GM12878 (cell line): Measurements from ENCODE around the gene SPG7. TPM values are rescaled to one million over a fixed set of nuclear protein-coding genes. Genes with fewer than 3 reads are reported as not detected.

Experiments used
- BMI1 ChIP-seq: fragments of 450-650 bp; IDR thresholded peaks from 2 replicates; pipeline ENCODE4 v1.6.1; 2016; ENCODE audit warnings: mild to moderate bottlenecking, moderate library complexity, borderline replicate concordance
- NBN ChIP-seq: fragments of 450-650 bp; IDR thresholded peaks from 2 replicates; pipeline ENCODE4 v1.6.1; 2016
- NRF1 ChIP-seq: conservative IDR thresholded peaks from 2 replicates; pipeline ENCODE4 v1.6.1; 2011; ENCODE audit warnings: mild to moderate bottlenecking, low read depth, low read length, improper control_type of control experiment
- ZBTB11 ChIP-seq: fragments of 450-650 bp; formaldehyde crosslinking; IDR thresholded peaks from 2 replicates; pipeline ENCODE4 v1.5.0; 2022; ENCODE audit warnings: mild to moderate bottlenecking, missing genetic modification characterization
- polyA plus RNA-seq, 11 experiments: library from polyadenylated mRNA; depleted of rRNA in 4 of 11; unstranded in 6 of 11; stranded (reverse) in 5 of 11; fragments of >200 nt; fragmentation: Nextera tagmentation in 4 of 11; fragmentation: Illumina TruSeq in 1 of 11; extraction: Ambion mirVana in 4 of 11; extraction: Trizol in 1 of 11; gene quantifications; 1 replicate in 1 of 11; 2 replicates in 10 of 11; pipeline versions ENCODE4 v1.2.1 to v1.2.3, GENCODE V29; 2011 to 2016; ENCODE audit warnings: inconsistent platforms in 2 of 11, missing spikeins in 2 of 11, low read depth in 1 of 11
- total RNA-seq, 4 experiments: library from RNA; depleted of rRNA in 3 of 4; stranded (reverse); fragments of >200 nt in 3 of 4; fragmentation: Illumina TruSeq in 1 of 4; extraction: Trizol in 1 of 4; gene quantifications; 2 replicates each; pipeline versions ENCODE4 v1.2.1 to v1.2.3, GENCODE V29; 2013 to 2021
- TF ChIP-seq, protein P1 (sequence below): fragments of 450-650 bp; IDR thresholded peaks from 2 replicates; pipeline ENCODE4 v1.6.1; 2017; ENCODE audit warnings: antibody characterized with exemption, mild to moderate bottlenecking, moderate library complexity

SPG7 gene
- total and polyA plus RNA-seq, 10 of the 15 experiments (the other 5 are each of a cell fraction or from before 2014, with no cell fraction given): 5.9 to 75.9 (median 52.5) TPM

DNA sequence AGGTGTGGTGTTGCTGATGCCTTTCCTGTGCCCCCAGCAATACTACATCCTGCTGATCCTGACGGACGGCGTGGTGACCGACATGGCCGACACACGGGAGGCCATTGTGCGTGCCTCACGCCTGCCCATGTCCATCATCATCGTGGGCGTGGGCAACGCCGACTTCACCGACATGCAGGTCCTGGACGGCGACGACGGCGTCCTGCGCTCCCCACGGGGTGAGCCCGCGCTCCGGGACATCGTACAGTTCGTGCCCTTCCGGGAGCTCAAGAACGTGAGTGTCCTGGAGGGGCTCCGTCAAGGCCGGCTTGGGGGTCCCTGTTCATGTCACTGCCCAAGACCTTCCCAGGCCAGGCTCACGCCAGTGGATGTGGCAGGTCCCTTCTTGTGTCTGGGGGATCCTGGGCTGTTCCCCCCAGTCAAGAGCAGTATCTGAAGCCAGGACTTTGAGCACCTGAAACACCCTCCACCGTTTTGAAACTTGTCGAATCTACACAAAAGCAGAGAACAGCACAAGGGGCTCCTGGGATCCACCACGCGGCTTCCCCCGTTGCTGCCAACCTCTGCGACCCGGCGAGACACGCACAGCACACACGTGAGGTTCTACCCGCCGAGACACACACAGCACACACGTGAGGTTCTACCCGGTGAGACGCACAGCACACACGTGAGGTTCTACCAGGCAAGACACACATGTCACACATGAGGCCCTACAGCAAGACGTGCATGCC, 87.3 kb downstream of the SPG7 start (continued):
- TF ChIP-seq ZBTB11 (no peak), NRF1 (no peak), NBN (no peak), BMI1 (no peak)
- TF ChIP-seq, protein P1, sequence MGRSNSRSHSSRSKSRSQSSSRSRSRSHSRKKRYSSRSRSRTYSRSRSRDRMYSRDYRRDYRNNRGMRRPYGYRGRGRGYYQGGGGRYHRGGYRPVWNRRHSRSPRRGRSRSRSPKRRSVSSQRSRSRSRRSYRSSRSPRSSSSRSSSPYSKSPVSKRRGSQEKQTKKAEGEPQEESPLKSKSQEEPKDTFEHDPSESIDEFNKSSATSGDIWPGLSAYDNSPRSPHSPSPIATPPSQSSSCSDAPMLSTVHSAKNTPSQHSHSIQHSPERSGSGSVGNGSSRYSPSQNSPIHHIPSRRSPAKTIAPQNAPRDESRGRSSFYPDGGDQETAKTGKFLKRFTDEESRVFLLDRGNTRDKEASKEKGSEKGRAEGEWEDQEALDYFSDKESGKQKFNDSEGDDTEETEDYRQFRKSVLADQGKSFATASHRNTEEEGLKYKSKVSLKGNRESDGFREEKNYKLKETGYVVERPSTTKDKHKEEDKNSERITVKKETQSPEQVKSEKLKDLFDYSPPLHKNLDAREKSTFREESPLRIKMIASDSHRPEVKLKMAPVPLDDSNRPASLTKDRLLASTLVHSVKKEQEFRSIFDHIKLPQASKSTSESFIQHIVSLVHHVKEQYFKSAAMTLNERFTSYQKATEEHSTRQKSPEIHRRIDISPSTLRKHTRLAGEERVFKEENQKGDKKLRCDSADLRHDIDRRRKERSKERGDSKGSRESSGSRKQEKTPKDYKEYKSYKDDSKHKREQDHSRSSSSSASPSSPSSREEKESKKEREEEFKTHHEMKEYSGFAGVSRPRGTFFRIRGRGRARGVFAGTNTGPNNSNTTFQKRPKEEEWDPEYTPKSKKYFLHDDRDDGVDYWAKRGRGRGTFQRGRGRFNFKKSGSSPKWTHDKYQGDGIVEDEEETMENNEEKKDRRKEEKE: no peak
